Chondrocyte (in vitro differentiated cells): Measurements from ENCODE around the gene TMEM86B. TPM values are rescaled to one million over a fixed set of nuclear protein-coding genes. Genes with fewer than 3 reads are reported as not detected.
A peak's percentile ranks its signal among the peaks of the same experiment; 100 is the strongest.

Source experiments
- DNase-seq: peaks from one replicate; pipeline ENCODE4 v3.0.0; 2021; ENCODE audit warnings: mixed read lengths, low spot score
- H3K27ac Mint-ChIP-seq: one replicate; pipeline ENCODE4 v1.8.0; 2021; ENCODE audit warnings: mild to moderate bottlenecking, moderate library complexity, mixed read lengths; ENCODE audit not compliant: unreplicated experiment
- H3K27me3 Mint-ChIP-seq: 2 replicates; pipeline ENCODE4 v1.8.0; 2021; ENCODE audit warnings: low read depth, mixed read lengths
- H3K36me3 Mint-ChIP-seq: 2 replicates; pipeline ENCODE4 v1.8.0; 2021; ENCODE audit warnings: low read depth, mixed read lengths
- H3K4me1 Mint-ChIP-seq: 2 replicates; pipeline ENCODE4 v1.8.0; 2021; ENCODE audit warnings: low read depth, mild to moderate bottlenecking, mixed read lengths
- H3K4me3 Mint-ChIP-seq: one replicate; pipeline ENCODE4 v1.8.0; 2021; ENCODE audit warnings: mild to moderate bottlenecking, moderate library complexity, mixed read lengths; ENCODE audit not compliant: unreplicated experiment
- H3K9me3 Mint-ChIP-seq: 2 replicates; pipeline ENCODE4 v1.8.0; 2021; ENCODE audit warnings: low read depth, mixed read lengths
- CTCF ChIP-seq: fragments of 200-600 bp; sonication (generic); IDR thresholded peaks from 2 replicates; pipeline ENCODE4 v1.5.0; 2021; ENCODE audit warnings: antibody characterized with exemption, mild to moderate bottlenecking, moderate library complexity
- total RNA-seq: library from RNA; stranded (reverse); gene quantifications from 3 replicates; pipeline ENCODE4 v1.2.1, GENCODE V29; 2021

TMEM86B gene
- total RNA-seq, 1 donor from 2014 or later = 1.5 TPM

DNA sequence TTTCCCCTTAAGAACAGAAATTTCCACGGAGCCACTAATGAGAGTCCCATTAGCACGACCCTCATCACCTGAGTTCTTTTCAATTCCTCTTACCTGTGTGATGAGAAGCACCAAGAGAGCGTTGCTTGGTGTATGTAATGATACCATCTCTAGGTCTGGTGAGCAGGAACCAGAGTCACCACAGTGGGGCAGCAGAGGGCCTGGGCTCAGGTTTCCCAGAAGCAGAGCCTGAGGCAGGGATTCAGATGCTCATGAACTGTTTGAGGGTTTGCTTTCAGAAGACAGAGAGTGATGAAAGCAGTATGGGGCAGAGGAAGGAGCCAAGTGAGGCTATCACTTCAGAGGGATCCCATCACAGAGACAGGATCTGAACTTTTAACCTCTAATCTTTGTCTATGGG, 16.1 kb downstream of the TMEM86B start:
- peak; percentile 58 for TF ChIP-seq CTCF
- H3K9me3 Mint-ChIP-seq = peaks cover 14% of the 10 kb centered on the region
- H3K27me3 Mint-ChIP-seq = no peaks in the 10 kb centered on the region
- no peak for DNase-seq
- H3K36me3 Mint-ChIP-seq = peaks cover 2% of the 10 kb centered on the region
- no peak overlapping the region for H3K27ac Mint-ChIP-seq
- peaks cover 24% of the 10 kb centered on the region for H3K4me1 Mint-ChIP-seq
- H3K4me3 Mint-ChIP-seq = no peak overlapping the region

DNA sequence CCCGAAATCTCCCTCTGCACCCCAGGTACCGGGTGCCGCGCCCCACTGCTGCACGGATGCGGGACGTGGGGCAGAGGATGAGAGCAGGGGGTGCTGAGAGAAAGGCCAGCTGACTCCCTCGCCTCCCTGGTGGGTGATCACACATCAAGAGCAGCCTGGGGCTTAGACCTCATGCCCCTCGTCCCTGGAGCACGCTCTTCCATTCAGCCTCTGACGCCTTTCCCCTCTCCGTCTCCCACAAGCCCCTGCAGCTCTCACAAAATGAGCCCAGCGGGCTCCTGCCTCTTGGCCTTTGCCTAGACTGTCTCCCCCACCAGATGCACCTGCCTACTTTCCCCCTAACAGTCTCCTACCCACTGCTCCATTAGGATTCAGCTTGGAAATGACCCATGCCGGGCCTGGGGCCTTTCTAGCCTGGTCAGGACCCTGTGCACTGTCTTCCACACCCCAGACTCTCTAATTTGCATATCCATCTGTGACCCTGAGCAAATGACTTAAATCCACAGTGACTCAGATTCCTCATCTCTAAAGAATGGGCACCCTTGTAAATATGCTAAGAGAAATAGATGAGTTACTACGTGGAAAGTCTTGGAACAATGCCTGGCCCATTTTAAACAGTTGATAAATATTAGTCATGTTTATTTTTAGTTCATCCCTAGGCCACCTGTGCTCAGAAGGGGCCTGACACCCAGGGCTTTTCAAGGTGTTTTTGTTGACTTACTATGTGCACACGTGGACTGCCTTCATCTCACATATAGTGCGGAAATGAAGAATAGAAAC, 18.7 kb downstream of the TMEM86B start:
- no peak overlapping the region for H3K4me3 Mint-ChIP-seq
- peaks cover 9% of the 10 kb centered on the region for H3K9me3 Mint-ChIP-seq
- peaks cover 2% of the 10 kb centered on the region for H3K36me3 Mint-ChIP-seq
- H3K4me1 Mint-ChIP-seq = peaks cover 20% of the 10 kb centered on the region
- H3K27ac Mint-ChIP-seq = peak overlapping the region; percentile 80
- no peak for TF ChIP-seq CTCF
- DNase-seq = no peak
- no peaks in the 10 kb centered on the region for H3K27me3 Mint-ChIP-seq

DNA sequence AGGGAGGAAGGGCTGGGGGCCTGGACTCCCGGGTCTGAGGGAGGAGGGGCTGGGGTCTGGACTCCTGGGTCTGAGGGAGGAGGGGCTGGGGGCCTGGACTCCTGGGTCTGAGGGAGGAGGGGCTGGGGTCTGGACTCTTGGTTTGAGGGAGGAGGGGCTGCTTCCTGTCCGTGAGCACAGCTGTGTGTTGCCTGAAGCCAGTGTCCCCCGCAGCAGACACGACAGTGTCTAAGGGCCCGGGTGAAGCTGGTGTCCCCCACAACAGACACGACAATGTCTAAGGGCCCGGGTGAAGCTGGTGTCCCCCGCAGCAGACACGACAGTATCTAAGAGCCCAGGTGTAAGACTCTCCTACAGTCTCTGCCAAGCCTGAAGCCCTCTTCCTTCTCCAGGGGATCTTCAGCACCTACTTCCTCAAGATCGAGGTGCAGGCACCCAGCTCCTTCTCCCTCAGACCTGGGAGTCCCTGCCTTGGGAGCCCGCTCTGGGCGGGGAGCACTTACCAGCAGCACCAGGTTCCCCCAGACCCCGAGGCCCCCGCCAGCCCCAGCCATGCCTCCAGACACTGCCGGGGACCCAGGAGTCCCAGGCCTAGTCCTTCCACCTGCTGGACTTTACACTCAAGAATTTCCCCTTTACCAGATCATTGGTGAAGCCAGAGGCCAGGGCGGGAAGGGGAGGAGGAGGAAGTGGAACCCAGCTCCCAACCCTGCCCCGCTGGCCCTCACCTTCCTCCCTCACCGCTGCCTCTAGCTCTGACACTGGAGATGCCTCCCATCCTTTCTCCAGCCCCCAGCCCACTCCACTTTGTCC, 19.5 kb downstream of the TMEM86B start, which contains the start of gene PTPRH:
PTPRH (minus strand) TSS at position 622 of the 813 bp plus-strand sequence; CDS start at position 554, 68 bp downstream.
- no peak within 1 kb of the TSS for H3K4me3 Mint-ChIP-seq
- DNase-seq = no peak
- peaks cover 8% of the 10 kb centered on the region for H3K9me3 Mint-ChIP-seq
- H3K36me3 Mint-ChIP-seq = peaks cover 2% of the 10 kb centered on the region
- peak within 1 kb of the TSS; percentile 80 for H3K27ac Mint-ChIP-seq
- TF ChIP-seq CTCF = no peak
- peaks cover 20% of the 10 kb centered on the region for H3K4me1 Mint-ChIP-seq
- peaks cover 4% of the 10 kb centered on the region for H3K27me3 Mint-ChIP-seq

GRCh38 chr19:55206664-55207500, 21.7 kb downstream of the TMEM86B start:
- no peak for TF ChIP-seq CTCF
- H3K27me3 Mint-ChIP-seq = peaks cover 4% of the 10 kb centered on the region

More at GRCh38 chr19:55206664-55207500, 21.7 kb downstream of the TMEM86B start:
- H3K4me1 Mint-ChIP-seq = peaks cover 20% of the 10 kb centered on the region
- H3K27ac Mint-ChIP-seq = peak overlapping the region; percentile 39
- no peaks in the 10 kb centered on the region for H3K9me3 Mint-ChIP-seq
- H3K4me3 Mint-ChIP-seq = peak overlapping the region; percentile 72
- no peaks in the 10 kb centered on the region for H3K36me3 Mint-ChIP-seq
- no peak for DNase-seq
